Retinal pigment epithelial cell (primary cell): ENCODE data around the gene PBOV1.

Source experiments
- DNase-seq: peaks from one replicate; pipeline ENCODE4 v3.0.0-alpha.2; 2010; ENCODE audit warnings: low read depth
- H3K4me3 ChIP-seq: 2 replicates; pipeline ENCODE4 v1.5.1; 2011; ENCODE audit warnings: mild to moderate bottlenecking, low read length, control low read depth, moderate library complexity
- CTCF ChIP-seq: conservative IDR thresholded peaks from 2 replicates; pipeline ENCODE4 v1.5.1; 2011; ENCODE audit warnings: low read depth, low read length, control low read depth, inconsistent platforms

PBOV1 gene

GRCh38 chr6:138218449-138218848, at the start of gene PBOV1:
PBOV1 (minus strand) TSS chr6:138218491; CDS start chr6:138218395, 96 bp downstream.
- TF ChIP-seq CTCF = no peak
- no peak within 1 kb of the TSS for H3K4me3 ChIP-seq
- no peak for DNase-seq

GRCh38 chr6:138266095-138266494, 47.8 kb upstream of the PBOV1 start:
- DNase-seq = no peak
- TF ChIP-seq CTCF = no peak
- H3K4me3 ChIP-seq = no peak overlapping the region

- DNase-seq = no peak
- H3K4me3 ChIP-seq = no peak overlapping the region
- TF ChIP-seq CTCF = no peak
Observed at GRCh38 chr6:138264372-138264880, 46.1 kb upstream of the PBOV1 start.

- H3K4me3 ChIP-seq = no peak overlapping the region
- no peak for DNase-seq
- no peak for TF ChIP-seq CTCF
Observed at GRCh38 chr6:138263963-138264362, 45.7 kb upstream of the PBOV1 start.

GRCh38 chr6:138261116-138261780, 43.0 kb upstream of the PBOV1 start:
- no peak overlapping the region for H3K4me3 ChIP-seq
- no peak for DNase-seq
- TF ChIP-seq CTCF = no peak

GRCh38 chr6:138258991-138259390, 40.7 kb upstream of the PBOV1 start:
- DNase-seq = no peak
- no peak overlapping the region for H3K4me3 ChIP-seq
- no peak for TF ChIP-seq CTCF

GRCh38 chr6:138258197-138258596, 39.9 kb upstream of the PBOV1 start:
- TF ChIP-seq CTCF = no peak

More at GRCh38 chr6:138258197-138258596, 39.9 kb upstream of the PBOV1 start:
- no peak for DNase-seq
- H3K4me3 ChIP-seq = no peak overlapping the region
